Neuronal stem cell (in vitro differentiated cells): Measurements from ENCODE around the gene TBK1.
"Not testable (repeated sequence)": the region's sequence is repeated elsewhere in the genome, so short reads cannot be mapped to it uniquely, and the experiment has no call there.

Source experiments
- DNase-seq: peaks from one replicate; pipeline ENCODE4 v3.0.0-alpha.2; 2013; ENCODE audit warnings: low spot score
- H2AFZ ChIP-seq: one replicate; pipeline ENCODE4 v1.6.1; 2013; ENCODE audit warnings: mild to moderate bottlenecking, low read length, inconsistent platforms
- H2AK5ac ChIP-seq: 2 replicates; pipeline ENCODE4 v1.6.1; 2013; ENCODE audit warnings: low read depth, mild to moderate bottlenecking, inconsistent platforms, low read length, moderate library complexity, mixed read lengths
- H2BK120ac ChIP-seq: 2 replicates; pipeline ENCODE4 v1.6.1; 2013; ENCODE audit warnings: low read depth, mild to moderate bottlenecking, inconsistent platforms, low read length, moderate library complexity, mixed read lengths
- H2BK12ac ChIP-seq: one replicate; pipeline ENCODE4 v1.6.1; 2013; ENCODE audit warnings: low read length, inconsistent platforms
- H2BK15ac ChIP-seq: 2 replicates; pipeline ENCODE4 v1.6.1; 2013; ENCODE audit warnings: mild to moderate bottlenecking, low read length, inconsistent platforms, mixed read lengths
- H2BK5ac ChIP-seq: one replicate; pipeline ENCODE4 v1.6.1; 2013; ENCODE audit warnings: inconsistent platforms, mild to moderate bottlenecking, low read length, moderate library complexity
- H3K14ac ChIP-seq: one replicate; pipeline ENCODE4 v1.6.1; 2013; ENCODE audit warnings: low read length, inconsistent platforms
- H3K18ac ChIP-seq: 2 replicates; pipeline ENCODE4 v1.6.1; 2013; ENCODE audit warnings: low read length, inconsistent platforms
- H3K23ac ChIP-seq: 2 replicates; pipeline ENCODE4 v1.6.1; 2013; ENCODE audit warnings: low read depth, mild to moderate bottlenecking, mixed read lengths, low read length, inconsistent platforms; ENCODE audit not compliant: poor library complexity
- H3K27ac ChIP-seq: replicated peaks from 3 replicates; pipeline ENCODE4 v1.5.1; 2013; ENCODE audit warnings: low read length, inconsistent platforms
- H3K27me3 ChIP-seq, 3 experiments: 2 replicates each; pipeline ENCODE4 v1.6.1; 2013; ENCODE audit warnings: low read length in 3 of 3, mild to moderate bottlenecking in 2 of 3, inconsistent platforms in 1 of 3, low read depth in 1 of 3, mixed read lengths in 1 of 3, moderate library complexity in 1 of 3; ENCODE audit not compliant: control insufficient read depth in 3 of 3, insufficient read depth in 3 of 3
- H3K36me3 ChIP-seq, 2 donors: replicated peaks in 1 of 2; 2 replicates each; pipeline ENCODE4 v1.6.1; 2013; ENCODE audit warnings: low read length in 2 of 2; ENCODE audit not compliant: control insufficient read depth in 2 of 2, insufficient read depth in 2 of 2
- H3K4ac ChIP-seq: 2 replicates; pipeline ENCODE4 v1.6.1; 2013; ENCODE audit warnings: inconsistent platforms, mild to moderate bottlenecking, low read length, moderate library complexity
- H3K4me1 ChIP-seq, 2 donors: 1 replicate in 1 of 2; 2 replicates in 1 of 2; pipeline ENCODE4 v1.6.1; 2013; ENCODE audit warnings: low read length in 2 of 2, low read depth in 1 of 2; ENCODE audit not compliant: control insufficient read depth in 2 of 2, insufficient read depth in 1 of 2
- H3K4me2 ChIP-seq: one replicate; pipeline ENCODE4 v1.6.1; 2013; ENCODE audit warnings: mild to moderate bottlenecking, low read length, inconsistent platforms; ENCODE audit not compliant: insufficient read depth, poor library complexity, severe bottlenecking
- H3K4me3 ChIP-seq, 2 donors: 2 replicates each; pipeline ENCODE4 v1.5.1; 2013; ENCODE audit warnings: low read length in 2 of 2, mild to moderate bottlenecking in 2 of 2, inconsistent platforms in 1 of 2, moderate library complexity in 1 of 2
- H3K79me1 ChIP-seq: one replicate; pipeline ENCODE4 v1.6.1; 2013; ENCODE audit warnings: low read depth, mild to moderate bottlenecking, inconsistent platforms, low read length, moderate library complexity
- H3K9ac ChIP-seq: one replicate; pipeline ENCODE4 v1.6.1; 2013; ENCODE audit warnings: mild to moderate bottlenecking, low read depth, low read length, inconsistent platforms; ENCODE audit not compliant: poor library complexity
- H3K9me3 ChIP-seq, 2 donors: replicated peaks in 1 of 2; 2 replicates each; pipeline versions ENCODE3 to v1.6.1; 2013; ENCODE audit warnings: low read length in 2 of 2, mild to moderate bottlenecking in 2 of 2, inconsistent platforms in 1 of 2, low read depth in 1 of 2, mixed read lengths in 1 of 2, moderate library complexity in 1 of 2; ENCODE audit not compliant: control insufficient read depth in 2 of 2, insufficient read depth in 1 of 2
- H4K8ac ChIP-seq: one replicate; pipeline ENCODE4 v1.6.1; 2013; ENCODE audit warnings: low read depth, mild to moderate bottlenecking, inconsistent platforms, low read length, moderate library complexity
- H4K91ac ChIP-seq: one replicate; pipeline ENCODE4 v1.6.1; 2013; ENCODE audit warnings: low read length, low read depth, mild to moderate bottlenecking, inconsistent platforms; ENCODE audit not compliant: poor library complexity
- WGBS, 2 donors: extraction: QIAGEN DNeasy Blood & Tissue Kit; methylation state at CpG; one replicate each; pipeline ENCODE4 v1.1.7; 2013; ENCODE audit warnings: missing lambda C conversion rate in 2 of 2, mixed read lengths in 1 of 2; ENCODE audit not compliant: insufficient read length in 2 of 2, insufficient replicate concordance in 1 of 2; ENCODE audit errors: extremely low coverage in 2 of 2; 5-methylcytosine and 5-hydroxymethylcytosine counted together

The TBK1 gene

GRCh38 chr12:64522807-64523206 lies 70.9 kb downstream of the TBK1 start:
- H3K4me3 ChIP-seq, result no peak overlapping the region
- H3K4me2 ChIP-seq, result no peak overlapping the region
- H3K4me1 ChIP-seq, result peaks cover 2 to 8% of the 10 kb centered on the region in 2 donors
- no peak for DNase-seq
- no peaks in the 10 kb centered on the region for H3K79me1 ChIP-seq
- peak overlapping the region; percentile 22 for H3K18ac ChIP-seq
- peak overlapping the region; percentile 81 for H2AFZ ChIP-seq
- no peak overlapping the region for H3K14ac ChIP-seq
- no peak overlapping the region for H2BK15ac ChIP-seq
- H3K27me3 ChIP-seq, result no peaks in the 10 kb centered on the region
- H3K9ac ChIP-seq, result no peak overlapping the region
- no peak overlapping the region for H4K91ac ChIP-seq
- no peak overlapping the region for H3K23ac ChIP-seq
- no peaks in the 10 kb centered on the region for H3K36me3 ChIP-seq
- H2AK5ac ChIP-seq, result no peak overlapping the region
- H3K4ac ChIP-seq, result no peak overlapping the region
- H2BK5ac ChIP-seq, result no peak overlapping the region
- no CpG with 5 or more reads among the region's 4 CpGs for whole genome bisulfite sequencing, 2 donors
- no peak overlapping the region for H3K27ac ChIP-seq
- H2BK120ac ChIP-seq, result no peak overlapping the region
- H3K9me3 ChIP-seq, result no peaks in the 10 kb centered on the region
- H4K8ac ChIP-seq, result no peak overlapping the region
- H2BK12ac ChIP-seq, result no peak overlapping the region

- not testable (repeated sequence) for H3K14ac ChIP-seq, H2BK5ac ChIP-seq, H3K4me3 ChIP-seq, DNase-seq, H2BK12ac ChIP-seq, H2BK15ac ChIP-seq, H3K9ac ChIP-seq, H2AK5ac ChIP-seq, H3K4me1 ChIP-seq, H4K8ac ChIP-seq, H3K18ac ChIP-seq, H3K27me3 ChIP-seq, H3K36me3 ChIP-seq, H2AFZ ChIP-seq, H3K4me2 ChIP-seq, H3K4ac ChIP-seq, H4K91ac ChIP-seq, H2BK120ac ChIP-seq, H3K27ac ChIP-seq, H3K9me3 ChIP-seq, H3K79me1 ChIP-seq, H3K23ac ChIP-seq
- WGBS, 2 donors, result no CpG with 5 or more reads among the region's 11 CpGs
These were observed 71.9 kb downstream of the TBK1 start for GRCh38 chr12:64523565-64524444.

- WGBS, 2 donors, result no CpG with 5 or more reads among the region's 11 CpGs
- Histone ChIP-seq H2BK15ac (no peak overlapping the region), H3K4ac (no peak overlapping the region), H2BK120ac (no peak overlapping the region), H3K36me3 (no peaks in the 10 kb centered on the region), H3K9me3 (no peaks in the 10 kb centered on the region), H3K27ac (no peak overlapping the region), H3K4me2 (no peak overlapping the region), H4K8ac (no peak overlapping the region), H3K4me1 (peaks cover 2 to 10% of the 10 kb centered on the region in 2 donors), H2BK12ac (no peak overlapping the region), H4K91ac (no peak overlapping the region), H3K9ac (no peak overlapping the region), H3K79me1 (no peaks in the 10 kb centered on the region), H3K18ac (no peak overlapping the region), H3K23ac (no peak overlapping the region), H2AK5ac (no peak overlapping the region), H3K4me3 (no peak overlapping the region), H2AFZ (no peak overlapping the region), H3K27me3 (no peaks in the 10 kb centered on the region), H3K14ac (no peak overlapping the region), H2BK5ac (no peak overlapping the region)
- no peak for DNase-seq
These were observed 73.7 kb downstream of the TBK1 start for GRCh38 chr12:64525461-64526160.

GRCh38 chr12:64526859-64527258 lies 74.9 kb downstream of the TBK1 start:
- Histone ChIP-seq H3K23ac (no peak overlapping the region), H3K9ac (no peak overlapping the region), H3K14ac (no peak overlapping the region), H2BK15ac (no peak overlapping the region), H3K4ac (no peak overlapping the region), H2AFZ (no peak overlapping the region), H3K4me2 (no peak overlapping the region), H4K8ac (no peak overlapping the region), H2BK12ac (no peak overlapping the region), H3K27me3 (no peaks in the 10 kb centered on the region), H3K79me1 (no peaks in the 10 kb centered on the region), H4K91ac (no peak overlapping the region), H3K18ac (no peak overlapping the region), H3K27ac (no peak overlapping the region), H2BK5ac (no peak overlapping the region), H3K4me1 (peaks cover 4 to 12% of the 10 kb centered on the region in 2 donors), H3K4me3 (no peak overlapping the region), H3K36me3 (no peaks in the 10 kb centered on the region), H3K9me3 (no peaks in the 10 kb centered on the region), H2AK5ac (no peak overlapping the region), H2BK120ac (no peak overlapping the region)
- WGBS, 2 donors, result no CpG with 5 or more reads among the region's 2 CpGs
- no peak for DNase-seq
